Astrocyte of the cerebellum (primary cell): ENCODE data around the gene R3HCC1L.

Experiments used
- DNase-seq: peaks from one replicate; pipeline ENCODE4 v3.0.0-alpha.2; 2011; ENCODE audit warnings: low read depth
- H3K4me3 ChIP-seq: 2 replicates; pipeline ENCODE4 v1.5.1; 2011; ENCODE audit warnings: mild to moderate bottlenecking, low read depth, low read length, moderate library complexity
- CTCF ChIP-seq: IDR thresholded peaks from 2 replicates; pipeline ENCODE4 v1.5.1; 2012; ENCODE audit warnings: low read length, low read depth, moderate library complexity, mild to moderate bottlenecking; ENCODE audit errors: missing control alignments
- in situ Hi-C: cut with HindIII; loops from 2 replicates; pipeline ENCODE4 v1.10.0; 2017; ENCODE audit warnings: low sequenced_read_pairs

Gene R3HCC1L

GRCh38 chr10:98158576-98158975, 24.1 kb downstream of the R3HCC1L start:
- in situ Hi-C loops: no loop called here
- no peak for DNase-seq
- TF ChIP-seq CTCF: no peak
- no peak overlapping the region for H3K4me3 ChIP-seq

- no peak for DNase-seq
- H3K4me3 ChIP-seq: no peak overlapping the region
- in situ Hi-C loops: no loop called here
- TF ChIP-seq CTCF: no peak
Observed at GRCh38 chr10:98163941-98164340, 29.5 kb downstream of the R3HCC1L start.

DNA sequence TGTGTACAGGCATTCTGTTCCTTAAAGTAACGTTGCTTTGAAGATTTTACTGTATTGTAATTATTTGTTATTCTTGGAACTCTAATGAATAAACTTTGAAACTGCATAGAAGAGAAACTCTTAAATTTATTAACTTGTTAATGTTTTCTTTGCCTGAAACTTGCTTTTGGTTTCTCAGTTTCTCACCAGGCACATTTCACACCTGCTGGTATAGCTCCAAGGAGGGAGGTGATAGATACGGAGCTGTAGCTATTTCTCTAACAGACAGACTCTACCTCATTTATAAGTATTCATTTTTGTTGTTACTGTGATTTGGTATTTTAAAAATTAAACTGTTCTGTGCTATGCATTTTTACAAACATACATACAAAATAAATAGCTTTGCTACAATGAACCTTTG, 32.7 kb downstream of the R3HCC1L start:
- in situ Hi-C loops: no loop called here
- DNase-seq: no peak
- no peak overlapping the region for H3K4me3 ChIP-seq
- TF ChIP-seq CTCF: no peak

- in situ Hi-C loops: no loop called here
- no peak for DNase-seq
- no peak overlapping the region for H3K4me3 ChIP-seq
- TF ChIP-seq CTCF: no peak
Observed at GRCh38 chr10:98168147-98168546, 33.7 kb downstream of the R3HCC1L start.

DNA sequence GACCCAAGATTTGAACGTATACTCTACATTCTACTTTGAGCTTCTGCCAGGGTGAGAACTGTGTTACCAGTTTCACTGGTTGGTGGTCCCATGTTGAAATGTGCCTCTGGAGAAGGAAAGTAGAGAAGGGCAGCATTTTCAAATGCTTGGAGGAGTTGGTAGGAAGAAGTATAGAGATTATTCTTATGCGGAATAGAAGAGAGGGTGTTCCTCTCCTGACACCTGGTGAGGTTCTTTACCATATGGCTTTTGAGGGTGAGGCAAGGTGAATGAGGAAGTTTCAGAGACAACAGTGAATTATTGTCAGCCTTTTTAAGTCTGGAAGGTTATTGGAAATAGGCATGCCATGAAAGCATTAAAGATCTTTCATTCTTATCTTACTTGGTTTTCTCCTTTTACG, 34.3 kb downstream of the R3HCC1L start:
- in situ Hi-C loops: no loop called here
- no peak for TF ChIP-seq CTCF
- no peak overlapping the region for H3K4me3 ChIP-seq
- DNase-seq: no peak

DNA sequence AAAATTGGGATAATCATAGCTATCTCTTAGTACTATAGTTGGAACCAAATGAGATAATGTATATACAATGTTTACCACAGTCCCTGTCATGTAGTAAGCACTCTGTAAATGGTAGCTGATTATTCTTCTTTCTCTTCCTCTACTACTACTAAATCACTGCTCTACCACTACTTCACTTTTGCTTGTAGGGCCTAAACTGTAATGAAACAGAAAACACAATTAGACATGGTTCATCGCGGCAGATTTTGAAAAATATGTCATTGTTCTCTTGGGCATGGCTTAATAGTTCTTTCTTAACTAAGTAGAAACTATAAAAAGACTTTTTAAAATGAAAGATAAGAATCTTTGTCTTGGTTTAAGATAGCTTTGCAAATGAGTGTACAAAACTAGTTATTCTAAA, 34.9 kb downstream of the R3HCC1L start:
- no peak for TF ChIP-seq CTCF
- in situ Hi-C loops: no loop called here
- DNase-seq: no peak
- H3K4me3 ChIP-seq: no peak overlapping the region
